IMR-90 (cell line): Measurements from ENCODE around the gene CENPA. TPM values are rescaled to one million over a fixed set of nuclear protein-coding genes. Genes with fewer than 3 reads are reported as not detected.
A peak's percentile ranks its signal among the peaks of the same experiment; 100 is the strongest.

ENCODE experiments used
- ATAC-seq: fragments of 200-7000 bp; cut with Tn5 transposase; 2 replicates; pipeline ENCODE4 v1.9.1; 2020; ENCODE audit warnings: low read depth, mild to moderate bottlenecking, moderate library complexity
- BruUV-seq: library from RNA; stranded (reverse); fragments of 400-500 nt; replicated peaks from 2 replicates; lab custom pipeline; 2021; lab: Mats Ljungman, UMichigan
- CTCF ChIA-PET: fragments of 300-600 bp; formaldehyde crosslinking; extraction: SDS; loops from one replicate; lab custom pipeline; 2021; ENCODE audit warnings: antibody characterized with exemption; lab: Yijun Ruan, JAX
- POLR2A ChIA-PET: fragments of 300-600 bp; sonication (Branson Sonifier 250); formaldehyde crosslinking; loops from one replicate; lab custom pipeline; 2022; ENCODE audit warnings: antibody characterized with exemption; ENCODE audit not compliant: unreplicated experiment; lab: Charles Lee
- DNase-seq: peaks from one replicate; pipeline ENCODE4 v3.0.0; 2013
- H2AFZ ChIP-seq: replicated peaks from 2 replicates; pipeline ENCODE3; 2013; ENCODE audit warnings: low read length, mild to moderate bottlenecking; ENCODE audit not compliant: poor library complexity
- H2AK5ac ChIP-seq: 2 replicates; pipeline ENCODE4 v1.6.1; 2013; ENCODE audit warnings: low read depth, low read length, inconsistent platforms
- H2AK9ac ChIP-seq: replicated peaks from 2 replicates; pipeline ENCODE3; 2013; ENCODE audit warnings: mild to moderate bottlenecking, low read depth, low read length, moderate library complexity; ENCODE audit not compliant: poor library complexity
- H2BK120ac ChIP-seq: 2 replicates; pipeline ENCODE4 v1.6.1; 2013; ENCODE audit warnings: low read depth, low read length, inconsistent platforms
- H2BK15ac ChIP-seq: 3 replicates; pipeline ENCODE4 v1.6.1; 2013; ENCODE audit warnings: low read depth, low read length, inconsistent platforms
- H2BK20ac ChIP-seq: 2 replicates; pipeline ENCODE4 v1.6.1; 2013; ENCODE audit warnings: low read depth, mild to moderate bottlenecking, inconsistent platforms, low read length, moderate library complexity
- H2BK5ac ChIP-seq: 2 replicates; pipeline ENCODE4 v1.6.1; 2013; ENCODE audit warnings: mild to moderate bottlenecking, low read depth, low read length, inconsistent platforms; ENCODE audit not compliant: poor library complexity, severe bottlenecking
- H3K14ac ChIP-seq: replicated peaks from 2 replicates; pipeline ENCODE4 v1.6.1; 2013; ENCODE audit warnings: low read depth, low read length, inconsistent platforms
- H3K18ac ChIP-seq: 2 replicates; pipeline ENCODE4 v1.6.1; 2013; ENCODE audit warnings: low read depth, low read length, control low read depth
- H3K23ac ChIP-seq: 2 replicates; pipeline ENCODE4 v1.6.1; 2013; ENCODE audit warnings: low read depth, low read length, inconsistent platforms
- H3K27ac ChIP-seq: 2 replicates; pipeline ENCODE4 v1.5.1; 2013; ENCODE audit warnings: mild to moderate bottlenecking, control low read depth, low read length; ENCODE audit not compliant: insufficient read depth
- H3K27me3 ChIP-seq: 2 replicates; pipeline ENCODE4 v1.6.1; 2013; ENCODE audit warnings: low read length; ENCODE audit not compliant: control insufficient read depth, insufficient read depth
- H3K36me3 ChIP-seq: 2 replicates; pipeline ENCODE4 v1.6.1; 2013; ENCODE audit warnings: low read length, mixed read lengths; ENCODE audit not compliant: control insufficient read depth, insufficient read depth
- H3K4ac ChIP-seq: 2 replicates; pipeline ENCODE4 v1.6.1; 2013; ENCODE audit warnings: low read depth, low read length, inconsistent platforms
- H3K4me1 ChIP-seq: 2 replicates; pipeline ENCODE4 v1.6.1; 2013; ENCODE audit warnings: low read length, mixed read lengths; ENCODE audit not compliant: control insufficient read depth, insufficient read depth
- H3K4me2 ChIP-seq: 2 replicates; pipeline ENCODE4 v1.6.1; 2013; ENCODE audit warnings: low read depth, mild to moderate bottlenecking, control low read depth, low read length, moderate library complexity
- H3K4me3 ChIP-seq: 2 replicates; pipeline ENCODE4 v1.5.1; 2013; ENCODE audit warnings: low read depth, mild to moderate bottlenecking, control low read depth, low read length, moderate library complexity; ENCODE audit not compliant: insufficient read depth
- H3K56ac ChIP-seq: 2 replicates; pipeline ENCODE4 v1.6.1; 2013; ENCODE audit warnings: low read length, inconsistent platforms; ENCODE audit not compliant: insufficient read depth; ENCODE audit errors: extremely low read depth
- H3K79me1 ChIP-seq, 2 experiments: 2 replicates each; pipeline ENCODE4 v1.6.1; 2013; ENCODE audit warnings: low read length in 2 of 2, inconsistent platforms in 1 of 2, low read depth in 1 of 2
- H3K9ac ChIP-seq: 2 replicates; pipeline ENCODE4 v1.6.1; 2013; ENCODE audit warnings: low read depth, low read length, control low read depth
- H3K9me1 ChIP-seq: 2 replicates; pipeline ENCODE4 v1.6.1; 2013; ENCODE audit warnings: low read length, inconsistent platforms; ENCODE audit not compliant: insufficient read depth
- H3K9me3 ChIP-seq: 2 replicates; pipeline ENCODE4 v1.6.1; 2013; ENCODE audit warnings: low read length; ENCODE audit not compliant: control insufficient read depth, insufficient read depth
- H4K20me1 ChIP-seq: 2 replicates; pipeline ENCODE4 v1.6.1; 2013; ENCODE audit warnings: low read length, inconsistent platforms; ENCODE audit not compliant: insufficient read depth
- H4K5ac ChIP-seq: 2 replicates; pipeline ENCODE4 v1.6.1; 2013; ENCODE audit warnings: mild to moderate bottlenecking, low read depth, low read length, control low read depth
- H4K8ac ChIP-seq, 2 experiments: 2 replicates each; pipeline ENCODE4 v1.6.1; 2013; ENCODE audit warnings: low read depth in 2 of 2, low read length in 2 of 2, control low read depth in 1 of 2, inconsistent platforms in 1 of 2
- H4K91ac ChIP-seq: 2 replicates; pipeline ENCODE4 v1.6.1; 2013; ENCODE audit warnings: low read depth, low read length, inconsistent platforms; ENCODE audit not compliant: insufficient read depth
- BHLHE40 ChIP-seq: fragments of 150-350 bp; IDR thresholded peaks from 2 replicates; pipeline ENCODE4 v1.6.1; 2016; ENCODE audit warnings: mild to moderate bottlenecking, low read depth, low read length
- CEBPB ChIP-seq: IDR thresholded peaks from 2 replicates; pipeline ENCODE4 v1.6.1; 2012; ENCODE audit warnings: low read depth, low read length, improper control_type of control experiment
- CHD1 ChIP-seq: IDR thresholded peaks from 2 replicates; pipeline ENCODE4 v1.6.1; 2012; ENCODE audit warnings: low read depth, low read length, improper control_type of control experiment
- FOS ChIP-seq: fragments of 150-350 bp; IDR thresholded peaks from 2 replicates; pipeline ENCODE4 v1.6.1; 2016; ENCODE audit warnings: low read depth, low read length
- MAFK ChIP-seq: IDR thresholded peaks from 2 replicates; pipeline ENCODE4 v1.6.1; 2012; ENCODE audit warnings: low read depth, low read length, improper control_type of control experiment
- MAZ ChIP-seq: IDR thresholded peaks from 2 replicates; pipeline ENCODE4 v1.6.1; 2012; ENCODE audit warnings: low read depth, mild to moderate bottlenecking, low read length, improper control_type of control experiment, moderate library complexity, borderline replicate concordance
- MXI1 ChIP-seq: IDR thresholded peaks from 2 replicates; pipeline ENCODE4 v1.6.1; 2012; ENCODE audit warnings: low read depth, mild to moderate bottlenecking, low read length, moderate library complexity, borderline replicate concordance
- NFE2L2 ChIP-seq: fragments of 150-350 bp; IDR thresholded peaks from 2 replicates; pipeline ENCODE4 v1.6.1; 2016; ENCODE audit warnings: low read depth, mild to moderate bottlenecking, low read length
- POLR2A ChIP-seq: IDR thresholded peaks from 2 replicates; pipeline ENCODE4 v1.6.1; 2012; ENCODE audit warnings: mild to moderate bottlenecking, low read depth, low read length
- RAD21 ChIP-seq: IDR thresholded peaks from 2 replicates; pipeline ENCODE4 v1.6.1; 2012; ENCODE audit warnings: low read length, improper control_type of control experiment
- RCOR1 ChIP-seq: IDR thresholded peaks from 2 replicates; pipeline ENCODE4 v1.6.1; 2012; ENCODE audit warnings: mild to moderate bottlenecking, low read length, improper control_type of control experiment; ENCODE audit not compliant: insufficient replicate concordance
- RFX5 ChIP-seq: IDR thresholded peaks from 2 replicates; pipeline ENCODE4 v1.8.0; 2012; ENCODE audit warnings: low read depth, mild to moderate bottlenecking, low read length, moderate library complexity
- SMC3 ChIP-seq: fragments of 150-350 bp; IDR thresholded peaks from 2 replicates; pipeline ENCODE4 v1.6.1; 2016; ENCODE audit warnings: low read depth, mild to moderate bottlenecking, antibody characterized with exemption, low read length, moderate library complexity
- WGBS, 2 experiments: methylation state at CpG; one replicate each; pipeline versions ENCODE4 v1.1.5 to v1.1.7; 2013; ENCODE audit warnings: missing lambda C conversion rate in 2 of 2; ENCODE audit not compliant: insufficient read length in 1 of 2; ENCODE audit errors: extremely low coverage in 2 of 2; 5-methylcytosine and 5-hydroxymethylcytosine counted together
- dilution Hi-C: fragments of 300-500 bp; cut with HindIII; formaldehyde crosslinking; loops from one replicate; pipeline ENCODE4 v1.14.3; 2018; ENCODE audit warnings: low sequenced_read_pairs; ENCODE audit not compliant: unreplicated experiment
- in situ Hi-C: fragments of 300-500 bp; cut with MboI; formaldehyde crosslinking; loops from 3 replicates; pipeline ENCODE4 v1.14.3; 2019; ENCODE audit warnings: low sequenced_read_pairs, inconsistent platforms, mixed read lengths
- intact Hi-C: fragments of 100-400 bp; cut with micrococcal nuclease; formaldehyde crosslinking; loops from 2 replicates; pipeline ENCODE4 v1.10.0; 2022
- polyA plus RNA-seq, 3 experiments: library from polyadenylated mRNA; depleted of rRNA; stranded (reverse); fragments of >200 nt; gene quantifications; 2 replicates each; pipeline ENCODE4 v1.2.3, GENCODE V29; 2012; ENCODE audit warnings: low replicate concordance in 1 of 3
- total RNA-seq: library from RNA; depleted of rRNA; stranded (reverse); fragments of >200 nt; gene quantifications from 2 replicates; pipeline ENCODE4 v1.2.3, GENCODE V29; 2012
- TF ChIP-seq, protein P1 (sequence below): conservative IDR thresholded peaks from 2 replicates; pipeline ENCODE4 v1.5.1; 2012; ENCODE audit warnings: mild to moderate bottlenecking, low read depth, low read length, improper control_type of control experiment
- TF ChIP-seq, protein P2 (sequence below): fragments of 150-350 bp; IDR thresholded peaks from 2 replicates; pipeline ENCODE4 v1.6.1; 2017; ENCODE audit warnings: mild to moderate bottlenecking, antibody characterized with exemption, low read length, low read depth
- TF ChIP-seq, protein P3 (sequence below): fragments of 150-350 bp; IDR thresholded peaks from 2 replicates; pipeline ENCODE4 v1.6.1; 2016; ENCODE audit warnings: low read depth, mild to moderate bottlenecking, low read length, moderate library complexity, borderline replicate concordance

The CENPA gene
- total and polyA plus RNA-seq, 2 of the 4 experiments (the other 2 are of a cell fraction) = 7.7 to 14.9 TPM

DNA sequence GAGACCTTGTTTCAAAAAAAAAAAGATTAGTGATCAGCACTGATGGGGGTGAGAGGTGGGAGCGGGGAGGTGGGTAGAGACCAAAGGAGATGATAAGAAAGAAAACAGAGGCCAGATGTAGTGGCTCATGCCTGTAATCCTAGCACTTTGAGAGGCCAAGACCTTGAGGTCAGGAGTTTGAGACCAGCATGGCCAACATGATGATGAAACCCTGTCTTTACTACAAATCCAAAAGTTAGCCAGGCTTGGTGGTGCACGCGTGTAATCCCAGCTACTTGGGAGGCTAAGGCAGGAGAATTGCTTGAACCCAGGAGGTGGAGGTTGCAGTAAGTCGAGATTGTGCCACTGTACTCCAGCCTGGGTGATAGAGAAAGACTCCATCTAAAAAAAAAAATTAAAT is 31.3 kb upstream of the CENPA start:
- Histone ChIP-seq H3K79me1 (peaks cover 0 to 19% of the 10 kb centered on the region in 2 experiments; a peak in 2 of 4 replicates), H2AK9ac (no peak overlapping the region), H3K56ac (no peak overlapping the region), H3K23ac (no peak overlapping the region), H3K14ac (no peak overlapping the region), H2BK5ac (no peak overlapping the region), H3K18ac (no peak overlapping the region), H4K20me1 (no peaks in the 10 kb centered on the region), H2BK15ac (no peak overlapping the region), H3K9me3 (peaks cover 3% of the 10 kb centered on the region), H4K8ac (no peak overlapping the region), H3K36me3 (no peaks in the 10 kb centered on the region), H2AFZ (no peak overlapping the region), H3K4me1 (peaks cover 17% of the 10 kb centered on the region), H2AK5ac (no peak overlapping the region), H2BK120ac (peak overlapping the region; percentile 25; the same call in 1 of the 2 replicates), H4K91ac (no peak overlapping the region), H3K9ac (no peak overlapping the region), H4K5ac (no peak overlapping the region), H3K27me3 (no peaks in the 10 kb centered on the region), H3K4ac (no peak overlapping the region), H2BK20ac (peak overlapping the region; percentile 48; the same call in 1 of the 2 replicates), H3K4me3 (no peak overlapping the region), H3K9me1 (peaks cover 10% of the 10 kb centered on the region), H3K4me2 (no peak overlapping the region), H3K27ac (no peak overlapping the region)
- no peak for TF ChIP-seq RCOR1
- TF ChIP-seq RAD21 = no peak
- TF ChIP-seq CEBPB = no peak
- TF ChIP-seq FOS = no peak
- TF ChIP-seq, protein P1, sequence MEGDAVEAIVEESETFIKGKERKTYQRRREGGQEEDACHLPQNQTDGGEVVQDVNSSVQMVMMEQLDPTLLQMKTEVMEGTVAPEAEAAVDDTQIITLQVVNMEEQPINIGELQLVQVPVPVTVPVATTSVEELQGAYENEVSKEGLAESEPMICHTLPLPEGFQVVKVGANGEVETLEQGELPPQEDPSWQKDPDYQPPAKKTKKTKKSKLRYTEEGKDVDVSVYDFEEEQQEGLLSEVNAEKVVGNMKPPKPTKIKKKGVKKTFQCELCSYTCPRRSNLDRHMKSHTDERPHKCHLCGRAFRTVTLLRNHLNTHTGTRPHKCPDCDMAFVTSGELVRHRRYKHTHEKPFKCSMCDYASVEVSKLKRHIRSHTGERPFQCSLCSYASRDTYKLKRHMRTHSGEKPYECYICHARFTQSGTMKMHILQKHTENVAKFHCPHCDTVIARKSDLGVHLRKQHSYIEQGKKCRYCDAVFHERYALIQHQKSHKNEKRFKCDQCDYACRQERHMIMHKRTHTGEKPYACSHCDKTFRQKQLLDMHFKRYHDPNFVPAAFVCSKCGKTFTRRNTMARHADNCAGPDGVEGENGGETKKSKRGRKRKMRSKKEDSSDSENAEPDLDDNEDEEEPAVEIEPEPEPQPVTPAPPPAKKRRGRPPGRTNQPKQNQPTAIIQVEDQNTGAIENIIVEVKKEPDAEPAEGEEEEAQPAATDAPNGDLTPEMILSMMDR = no peak
- no peak for TF ChIP-seq SMC3
- TF ChIP-seq, protein P2, sequence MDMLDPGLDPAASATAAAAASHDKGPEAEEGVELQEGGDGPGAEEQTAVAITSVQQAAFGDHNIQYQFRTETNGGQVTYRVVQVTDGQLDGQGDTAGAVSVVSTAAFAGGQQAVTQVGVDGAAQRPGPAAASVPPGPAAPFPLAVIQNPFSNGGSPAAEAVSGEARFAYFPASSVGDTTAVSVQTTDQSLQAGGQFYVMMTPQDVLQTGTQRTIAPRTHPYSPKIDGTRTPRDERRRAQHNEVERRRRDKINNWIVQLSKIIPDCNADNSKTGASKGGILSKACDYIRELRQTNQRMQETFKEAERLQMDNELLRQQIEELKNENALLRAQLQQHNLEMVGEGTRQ = no peak
- TF ChIP-seq CHD1 = no peak
- TF ChIP-seq, protein P3, sequence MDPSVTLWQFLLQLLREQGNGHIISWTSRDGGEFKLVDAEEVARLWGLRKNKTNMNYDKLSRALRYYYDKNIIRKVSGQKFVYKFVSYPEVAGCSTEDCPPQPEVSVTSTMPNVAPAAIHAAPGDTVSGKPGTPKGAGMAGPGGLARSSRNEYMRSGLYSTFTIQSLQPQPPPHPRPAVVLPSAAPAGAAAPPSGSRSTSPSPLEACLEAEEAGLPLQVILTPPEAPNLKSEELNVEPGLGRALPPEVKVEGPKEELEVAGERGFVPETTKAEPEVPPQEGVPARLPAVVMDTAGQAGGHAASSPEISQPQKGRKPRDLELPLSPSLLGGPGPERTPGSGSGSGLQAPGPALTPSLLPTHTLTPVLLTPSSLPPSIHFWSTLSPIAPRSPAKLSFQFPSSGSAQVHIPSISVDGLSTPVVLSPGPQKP = no peak
- TF ChIP-seq MXI1 = no peak
- TF ChIP-seq POLR2A = no peak
- no peak for TF ChIP-seq MAFK
- no peak for TF ChIP-seq MAZ
- no peak for TF ChIP-seq RFX5
- no peak for TF ChIP-seq BHLHE40
- TF ChIP-seq NFE2L2 = no peak
- intact Hi-C loops = no loop called here
- ATAC-seq (no peak), DNase-seq (no peak)
- ChIA-PET CTCF (interaction anchor here (0.7 kb wide), 1 partner anchor 20 kb away, joined by 3 read pairs; no protein-coding TSS in a partner anchor), POLR2A (no interaction called here)
- BruUV-seq = no TSS peak
- dilution Hi-C loops = no loop called here
- 100% methylated on average over 1 of the region's 4 CpGs; no CpG with 5 or more reads in 1 of the 2 experiments for WGBS, 2 experiments
- in situ Hi-C loops = no loop called here
